Fibroblast of lung (primary cell): ENCODE results near the gene SPAG9.

Experiments used
- CTCF ChIP-seq, 2 donors: IDR thresholded peaks in 1 of 2; conservative IDR thresholded peaks in 1 of 2; 1 replicate in 1 of 2; 2 replicates in 1 of 2; pipeline ENCODE4 v1.5.1; 2011 to 2012; ENCODE audit warnings: low read length in 2 of 2, control low read depth in 1 of 2, inconsistent platforms in 1 of 2, low read depth in 1 of 2, mild to moderate bottlenecking in 1 of 2
- EZH2 ChIP-seq: IDR thresholded peaks from 2 replicates; pipeline ENCODE4 v1.5.1; 2012; ENCODE audit warnings: low read length, control low read depth, mild to moderate bottlenecking; ENCODE audit errors: missing control alignments

DNA sequence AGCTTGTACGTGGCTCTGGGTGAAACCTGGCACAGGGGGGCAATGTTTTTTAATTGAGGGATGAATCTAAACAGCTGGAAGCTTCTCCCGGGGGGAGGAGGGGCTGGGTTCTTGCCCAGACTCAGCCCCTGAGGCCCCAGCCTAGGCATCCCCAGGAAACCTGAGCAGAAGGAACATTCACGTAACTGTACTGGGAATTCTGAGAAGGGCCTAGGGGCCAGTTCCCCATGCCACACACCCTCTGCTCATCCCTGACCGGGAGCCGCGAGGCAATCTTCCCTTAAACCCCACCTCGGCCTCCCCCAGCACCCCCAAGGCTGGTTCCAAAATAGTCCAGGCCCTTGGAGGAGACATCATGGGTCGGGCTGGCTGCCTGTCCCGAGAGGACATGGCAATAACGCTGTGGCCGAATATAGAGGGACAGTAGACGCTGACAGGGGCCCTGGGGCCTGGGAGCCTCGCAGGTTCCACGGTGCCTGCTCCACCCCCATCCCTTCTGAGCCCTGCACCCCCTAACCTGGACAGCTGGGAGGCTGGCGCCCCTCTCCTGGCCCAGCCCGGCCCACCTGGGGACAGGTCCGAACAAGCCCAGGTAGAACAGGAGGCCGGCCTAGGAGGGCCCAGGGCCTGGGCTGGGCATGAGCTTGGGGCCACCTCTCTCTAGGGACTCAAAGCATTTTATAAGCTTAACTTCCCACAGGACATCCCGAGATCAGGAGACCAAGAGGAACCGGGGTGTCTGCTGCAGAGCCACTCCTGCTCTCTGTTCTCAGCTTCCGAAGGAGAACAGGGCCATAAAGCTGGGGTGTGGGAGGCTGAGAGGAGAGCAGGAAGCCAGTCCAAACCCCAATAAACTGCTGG is 171.3 kb downstream of the SPAG9 start:
- TF ChIP-seq EZH2 (no peak), CTCF (conservative IDR thresholded peaks at IDR 0.05 in 1 of 2, IDR thresholded peaks at IDR 0.05 in 1 of 2; ENCODE audit: low read depth in 1 of 2, low read length in 2 of 2) (no peak)
